ENCODE results near the gene MIGA2. TPM values are rescaled to one million over a fixed set of nuclear protein-coding genes. Genes with fewer than 3 reads are reported as not detected.

MIGA2 gene
- total RNA-seq, 1 experiment from 2014 or later = 23.7 TPM

GRCh38 chr9:128998462-128998861 is 38.0 kb upstream of the MIGA2 start:
- Histone ChIP-seq H3K4me1 (ENCODE audit: control insufficient read depth in 1 of 2, insufficient read depth in 2 of 2, low read length in 2 of 2) (no peaks in the 10 kb centered on the region), H3K9ac (ENCODE audit: low read length) (no peak overlapping the region), H3K9me3 (ENCODE audit: control insufficient read depth in 1 of 2, insufficient read depth in 1 of 2, low read depth in 1 of 2, low read length in 2 of 2) (no peaks in the 10 kb centered on the region), H4K20me1 (ENCODE audit: insufficient read depth) (no peaks in the 10 kb centered on the region), H3K4me2 (ENCODE audit: low read length) (no peak overlapping the region), H3K9me2 (ENCODE audit: insufficient read depth) (no peaks in the 10 kb centered on the region), H2AFZ (ENCODE audit: low read depth, low read length, poor library complexity, severe bottlenecking) (no peak overlapping the region), H3K79me2 (ENCODE audit: insufficient read depth, low read length) (no peaks in the 10 kb centered on the region), H3K36me3 (ENCODE audit: control insufficient read depth in 1 of 2, insufficient read depth in 2 of 2, low read length in 2 of 2) (peaks cover 54 to 75% of the 10 kb centered on the region in 2 experiments), H3K4me3 (replicated peaks in 1 of 2; ENCODE audit: low read depth in 1 of 2, low read length in 2 of 2) (no peak overlapping the region), H3K27me3 (ENCODE audit: insufficient read depth, low read length) (no peaks in the 10 kb centered on the region), H3K27ac (ENCODE audit: low read depth, low read length) (no peak overlapping the region)
- ChIA-PET CTCF (no interaction called here), RAD21 (ENCODE audit: low non-redundant PET in 1 of 2, low total read pairs in 2 of 2, uncharacterized antibody in 2 of 2, unreplicated experiment in 2 of 2) (no interaction called here), POLR2A (no interaction called here)
- intact Hi-C loops (cut with micrococcal nuclease) = no loop called here
- no TSS peak for BruUV-seq (replicated peaks)
- DNase-seq (ENCODE audit: low read depth, low spot score) (no peak), ATAC-seq (no peak)
- no peak for TF ChIP-seq SRF (IDR thresholded peaks at IDR 0.05; ENCODE audit: low read depth)
- TF ChIP-seq ATF3 (IDR thresholded peaks at IDR 0.05) = no peak
- TF ChIP-seq SP1 (IDR thresholded peaks at IDR 0.05; ENCODE audit: low read depth) = no peak
- TF ChIP-seq JUND (IDR thresholded peaks at IDR 0.05) = no peak
- no peak for TF ChIP-seq TCF7L2 (IDR thresholded peaks at IDR 0.05; ENCODE audit: borderline replicate concordance, extremely low read depth, insufficient read depth, insufficient read length)
- TF ChIP-seq ZFX (IDR thresholded peaks at IDR 0.05) = no peak
- no peak for TF ChIP-seq EZH2 (IDR thresholded peaks at IDR 0.05)
- no peak for TF ChIP-seq CTCF (IDR thresholded peaks at IDR 0.05 in 2 of 3, conservative IDR thresholded peaks at IDR 0.05 in 1 of 3; ENCODE audit: borderline replicate concordance in 1 of 3, insufficient read depth in 1 of 3, low read depth in 2 of 3, low read length in 2 of 3)
- TF ChIP-seq POLR2AphosphoS5 (IDR thresholded peaks at IDR 0.05; ENCODE audit: low read depth, low read length) = no peak
- TF ChIP-seq CBX3 (IDR thresholded peaks at IDR 0.05; ENCODE audit: low read depth) = no peak
- no peak for TF ChIP-seq RAD21 (IDR thresholded peaks at IDR 0.05; ENCODE audit: low read depth)
- no peak for TF ChIP-seq REST (IDR thresholded peaks at IDR 0.05; ENCODE audit: low read depth)
- no peak for TF ChIP-seq ZNF274 (IDR thresholded peaks at IDR 0.05; ENCODE audit: low read depth, low read length)
- TF ChIP-seq EGR1 (IDR thresholded peaks at IDR 0.05; ENCODE audit: low read depth) = no peak
- no peak for TF ChIP-seq ELF1 (IDR thresholded peaks at IDR 0.05; ENCODE audit: borderline replicate concordance, low read depth)
- TF ChIP-seq YY1 (IDR thresholded peaks at IDR 0.05; ENCODE audit: extremely low read depth, insufficient replicate concordance, low read depth, low read length) = no peak
- TF ChIP-seq, protein P1, sequence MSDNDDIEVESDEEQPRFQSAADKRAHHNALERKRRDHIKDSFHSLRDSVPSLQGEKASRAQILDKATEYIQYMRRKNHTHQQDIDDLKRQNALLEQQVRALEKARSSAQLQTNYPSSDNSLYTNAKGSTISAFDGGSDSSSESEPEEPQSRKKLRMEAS (IDR thresholded peaks at IDR 0.05) = no peak
